Stimulated activated CD4-positive, alpha-beta T cell treated with anti-CD3 and anti-CD28 coated beads, Interleukin-1b, Interleukin-23, amount 100 ng/mL, for 48 hours (primary cell): Measurements from ENCODE around the gene ACADS.

Experiments used
- DNase-seq: peaks from one replicate; pipeline ENCODE4 v3.0.0-alpha.2; 2020

Gene ACADS

GRCh38 chr12:120733574-120733973 is 7.9 kb downstream of the ACADS start:
- no peak for DNase-seq

- no peak for DNase-seq
These were observed 8.6 kb downstream of the ACADS start for GRCh38 chr12:120734210-120734609.

- DNase-seq: no peak
These were observed 9.6 kb downstream of the ACADS start for GRCh38 chr12:120735181-120735580.

GRCh38 chr12:120736404-120737331 is 11.0 kb downstream of the ACADS start:
- no peak for DNase-seq

- DNase-seq: no peak
These were observed 12.1 kb downstream of the ACADS start for GRCh38 chr12:120737557-120738251.

GRCh38 chr12:120738252-120739030 is 12.8 kb downstream of the ACADS start:
- DNase-seq: no peak

GRCh38 chr12:120739031-120739762 is 13.6 kb downstream of the ACADS start:
- no peak for DNase-seq

- no peak for DNase-seq
These were observed 14.4 kb downstream of the ACADS start for GRCh38 chr12:120739821-120740613.

GRCh38 chr12:120740871-120741270 is 15.2 kb downstream of the ACADS start:
- no peak for DNase-seq

GRCh38 chr12:120741476-120742421 is 16.1 kb downstream of the ACADS start:
- DNase-seq: no peak

- DNase-seq: no peak
These were observed 19.4 kb downstream of the ACADS start for GRCh38 chr12:120744922-120745493.

- no peak for DNase-seq
These were observed 22.6 kb downstream of the ACADS start for GRCh38 chr12:120748242-120748641.

GRCh38 chr12:120749256-120749655 is 23.6 kb downstream of the ACADS start:
- DNase-seq: no peak

GRCh38 chr12:120750806-120751205 is 25.2 kb downstream of the ACADS start:
- no peak for DNase-seq

- DNase-seq: no peak
These were observed 25.8 kb downstream of the ACADS start for GRCh38 chr12:120751389-120751788.

GRCh38 chr12:120754792-120755191 is 29.2 kb downstream of the ACADS start:
- no peak for DNase-seq

GRCh38 chr12:120755269-120755668 is 29.6 kb downstream of the ACADS start:
- DNase-seq: no peak

- DNase-seq: no peak
These were observed 31.7 kb downstream of the ACADS start for GRCh38 chr12:120757226-120757742.

GRCh38 chr12:120757949-120758348 is 32.3 kb downstream of the ACADS start:
- no peak for DNase-seq
